IMR-90 (cell line): ENCODE results near the gene FNDC10. TPM values are rescaled to one million over a fixed set of nuclear protein-coding genes. Genes with fewer than 3 reads are reported as not detected.

Experiments used
- ATAC-seq: fragments of 200-7000 bp; cut with Tn5 transposase; 2 replicates; pipeline ENCODE4 v1.9.1; 2020; ENCODE audit warnings: low read depth, mild to moderate bottlenecking, moderate library complexity
- BruUV-seq: library from RNA; stranded (reverse); fragments of 400-500 nt; replicated peaks from 2 replicates; lab custom pipeline; 2021; lab: Mats Ljungman, UMichigan
- CTCF ChIA-PET: fragments of 300-600 bp; formaldehyde crosslinking; extraction: SDS; loops from one replicate; lab custom pipeline; 2021; ENCODE audit warnings: antibody characterized with exemption; lab: Yijun Ruan, JAX
- POLR2A ChIA-PET: fragments of 300-600 bp; sonication (Branson Sonifier 250); formaldehyde crosslinking; loops from one replicate; lab custom pipeline; 2022; ENCODE audit warnings: antibody characterized with exemption; ENCODE audit not compliant: unreplicated experiment; lab: Charles Lee
- DNase-seq: peaks from one replicate; pipeline ENCODE4 v3.0.0; 2013
- H2AFZ ChIP-seq: replicated peaks from 2 replicates; pipeline ENCODE3; 2013; ENCODE audit warnings: low read length, mild to moderate bottlenecking; ENCODE audit not compliant: poor library complexity
- H2AK5ac ChIP-seq: 2 replicates; pipeline ENCODE4 v1.6.1; 2013; ENCODE audit warnings: low read depth, low read length, inconsistent platforms
- H2AK9ac ChIP-seq: replicated peaks from 2 replicates; pipeline ENCODE3; 2013; ENCODE audit warnings: mild to moderate bottlenecking, low read depth, low read length, moderate library complexity; ENCODE audit not compliant: poor library complexity
- H2BK120ac ChIP-seq: 2 replicates; pipeline ENCODE4 v1.6.1; 2013; ENCODE audit warnings: low read depth, low read length, inconsistent platforms
- H2BK15ac ChIP-seq: 3 replicates; pipeline ENCODE4 v1.6.1; 2013; ENCODE audit warnings: low read depth, low read length, inconsistent platforms
- H2BK20ac ChIP-seq: 2 replicates; pipeline ENCODE4 v1.6.1; 2013; ENCODE audit warnings: low read depth, mild to moderate bottlenecking, inconsistent platforms, low read length, moderate library complexity
- H2BK5ac ChIP-seq: 2 replicates; pipeline ENCODE4 v1.6.1; 2013; ENCODE audit warnings: mild to moderate bottlenecking, low read depth, low read length, inconsistent platforms; ENCODE audit not compliant: poor library complexity, severe bottlenecking
- H3K14ac ChIP-seq: replicated peaks from 2 replicates; pipeline ENCODE4 v1.6.1; 2013; ENCODE audit warnings: low read depth, low read length, inconsistent platforms
- H3K18ac ChIP-seq: 2 replicates; pipeline ENCODE4 v1.6.1; 2013; ENCODE audit warnings: low read depth, low read length, control low read depth
- H3K23ac ChIP-seq: 2 replicates; pipeline ENCODE4 v1.6.1; 2013; ENCODE audit warnings: low read depth, low read length, inconsistent platforms
- H3K27ac ChIP-seq: 2 replicates; pipeline ENCODE4 v1.5.1; 2013; ENCODE audit warnings: mild to moderate bottlenecking, control low read depth, low read length; ENCODE audit not compliant: insufficient read depth
- H3K27me3 ChIP-seq: 2 replicates; pipeline ENCODE4 v1.6.1; 2013; ENCODE audit warnings: low read length; ENCODE audit not compliant: control insufficient read depth, insufficient read depth
- H3K36me3 ChIP-seq: 2 replicates; pipeline ENCODE4 v1.6.1; 2013; ENCODE audit warnings: low read length, mixed read lengths; ENCODE audit not compliant: control insufficient read depth, insufficient read depth
- H3K4ac ChIP-seq: 2 replicates; pipeline ENCODE4 v1.6.1; 2013; ENCODE audit warnings: low read depth, low read length, inconsistent platforms
- H3K4me1 ChIP-seq: 2 replicates; pipeline ENCODE4 v1.6.1; 2013; ENCODE audit warnings: low read length, mixed read lengths; ENCODE audit not compliant: control insufficient read depth, insufficient read depth
- H3K4me2 ChIP-seq: 2 replicates; pipeline ENCODE4 v1.6.1; 2013; ENCODE audit warnings: low read depth, mild to moderate bottlenecking, control low read depth, low read length, moderate library complexity
- H3K4me3 ChIP-seq: 2 replicates; pipeline ENCODE4 v1.5.1; 2013; ENCODE audit warnings: low read depth, mild to moderate bottlenecking, control low read depth, low read length, moderate library complexity; ENCODE audit not compliant: insufficient read depth
- H3K56ac ChIP-seq: 2 replicates; pipeline ENCODE4 v1.6.1; 2013; ENCODE audit warnings: low read length, inconsistent platforms; ENCODE audit not compliant: insufficient read depth; ENCODE audit errors: extremely low read depth
- H3K79me1 ChIP-seq, 2 experiments: 2 replicates each; pipeline ENCODE4 v1.6.1; 2013; ENCODE audit warnings: low read length in 2 of 2, inconsistent platforms in 1 of 2, low read depth in 1 of 2
- H3K9ac ChIP-seq: 2 replicates; pipeline ENCODE4 v1.6.1; 2013; ENCODE audit warnings: low read depth, low read length, control low read depth
- H3K9me1 ChIP-seq: 2 replicates; pipeline ENCODE4 v1.6.1; 2013; ENCODE audit warnings: low read length, inconsistent platforms; ENCODE audit not compliant: insufficient read depth
- H3K9me3 ChIP-seq: 2 replicates; pipeline ENCODE4 v1.6.1; 2013; ENCODE audit warnings: low read length; ENCODE audit not compliant: control insufficient read depth, insufficient read depth
- H4K20me1 ChIP-seq: 2 replicates; pipeline ENCODE4 v1.6.1; 2013; ENCODE audit warnings: low read length, inconsistent platforms; ENCODE audit not compliant: insufficient read depth
- H4K5ac ChIP-seq: 2 replicates; pipeline ENCODE4 v1.6.1; 2013; ENCODE audit warnings: mild to moderate bottlenecking, low read depth, low read length, control low read depth
- H4K8ac ChIP-seq, 2 experiments: 2 replicates each; pipeline ENCODE4 v1.6.1; 2013; ENCODE audit warnings: low read depth in 2 of 2, low read length in 2 of 2, control low read depth in 1 of 2, inconsistent platforms in 1 of 2
- H4K91ac ChIP-seq: 2 replicates; pipeline ENCODE4 v1.6.1; 2013; ENCODE audit warnings: low read depth, low read length, inconsistent platforms; ENCODE audit not compliant: insufficient read depth
- BHLHE40 ChIP-seq: fragments of 150-350 bp; IDR thresholded peaks from 2 replicates; pipeline ENCODE4 v1.6.1; 2016; ENCODE audit warnings: mild to moderate bottlenecking, low read depth, low read length
- CHD1 ChIP-seq: IDR thresholded peaks from 2 replicates; pipeline ENCODE4 v1.6.1; 2012; ENCODE audit warnings: low read depth, low read length, improper control_type of control experiment
- CTCF ChIP-seq: conservative IDR thresholded peaks from 2 replicates; pipeline ENCODE4 v1.5.1; 2012; ENCODE audit warnings: mild to moderate bottlenecking, low read depth, low read length, improper control_type of control experiment
- FOS ChIP-seq: fragments of 150-350 bp; IDR thresholded peaks from 2 replicates; pipeline ENCODE4 v1.6.1; 2016; ENCODE audit warnings: low read depth, low read length
- MAFK ChIP-seq: IDR thresholded peaks from 2 replicates; pipeline ENCODE4 v1.6.1; 2012; ENCODE audit warnings: low read depth, low read length, improper control_type of control experiment
- MAZ ChIP-seq: IDR thresholded peaks from 2 replicates; pipeline ENCODE4 v1.6.1; 2012; ENCODE audit warnings: low read depth, mild to moderate bottlenecking, low read length, improper control_type of control experiment, moderate library complexity, borderline replicate concordance
- MXI1 ChIP-seq: IDR thresholded peaks from 2 replicates; pipeline ENCODE4 v1.6.1; 2012; ENCODE audit warnings: low read depth, mild to moderate bottlenecking, low read length, moderate library complexity, borderline replicate concordance
- NFE2L2 ChIP-seq: fragments of 150-350 bp; IDR thresholded peaks from 2 replicates; pipeline ENCODE4 v1.6.1; 2016; ENCODE audit warnings: low read depth, mild to moderate bottlenecking, low read length
- POLR2A ChIP-seq: IDR thresholded peaks from 2 replicates; pipeline ENCODE4 v1.6.1; 2012; ENCODE audit warnings: mild to moderate bottlenecking, low read depth, low read length
- RAD21 ChIP-seq: IDR thresholded peaks from 2 replicates; pipeline ENCODE4 v1.6.1; 2012; ENCODE audit warnings: low read length, improper control_type of control experiment
- RCOR1 ChIP-seq: IDR thresholded peaks from 2 replicates; pipeline ENCODE4 v1.6.1; 2012; ENCODE audit warnings: mild to moderate bottlenecking, low read length, improper control_type of control experiment; ENCODE audit not compliant: insufficient replicate concordance
- RFX5 ChIP-seq: IDR thresholded peaks from 2 replicates; pipeline ENCODE4 v1.8.0; 2012; ENCODE audit warnings: low read depth, mild to moderate bottlenecking, low read length, moderate library complexity
- SMC3 ChIP-seq: fragments of 150-350 bp; IDR thresholded peaks from 2 replicates; pipeline ENCODE4 v1.6.1; 2016; ENCODE audit warnings: low read depth, mild to moderate bottlenecking, antibody characterized with exemption, low read length, moderate library complexity
- USF2 ChIP-seq: fragments of 150-350 bp; IDR thresholded peaks from 2 replicates; pipeline ENCODE4 v1.6.1; 2017; ENCODE audit warnings: mild to moderate bottlenecking, antibody characterized with exemption, low read length, low read depth
- WGBS, 2 experiments: methylation state at CpG; one replicate each; pipeline versions ENCODE4 v1.1.5 to v1.1.7; 2013; ENCODE audit warnings: missing lambda C conversion rate in 2 of 2; ENCODE audit not compliant: insufficient read length in 1 of 2; ENCODE audit errors: extremely low coverage in 2 of 2; 5-methylcytosine and 5-hydroxymethylcytosine counted together
- dilution Hi-C: fragments of 300-500 bp; cut with HindIII; formaldehyde crosslinking; loops from one replicate; pipeline ENCODE4 v1.14.3; 2018; ENCODE audit warnings: low sequenced_read_pairs; ENCODE audit not compliant: unreplicated experiment
- in situ Hi-C: fragments of 300-500 bp; cut with MboI; formaldehyde crosslinking; loops from 3 replicates; pipeline ENCODE4 v1.14.3; 2019; ENCODE audit warnings: low sequenced_read_pairs, inconsistent platforms, mixed read lengths
- intact Hi-C: fragments of 100-400 bp; cut with micrococcal nuclease; formaldehyde crosslinking; loops from 2 replicates; pipeline ENCODE4 v1.10.0; 2022
- polyA plus RNA-seq, 3 experiments: library from polyadenylated mRNA; depleted of rRNA; stranded (reverse); fragments of >200 nt; gene quantifications; 2 replicates each; pipeline ENCODE4 v1.2.3, GENCODE V29; 2012; ENCODE audit warnings: low replicate concordance in 1 of 3
- total RNA-seq: library from RNA; depleted of rRNA; stranded (reverse); fragments of >200 nt; gene quantifications from 2 replicates; pipeline ENCODE4 v1.2.3, GENCODE V29; 2012

The FNDC10 gene
- total and polyA plus RNA-seq, 2 of the 4 experiments (the other 2 are of a cell fraction) = 0.36 to 5.8 TPM

- Histone ChIP-seq H4K20me1 (peaks cover 31% of the 10 kb centered on the region), H2BK15ac (no peak within 1 kb of the TSS), H3K23ac (peak within 1 kb of the TSS; percentile 97), H2BK20ac (no peak within 1 kb of the TSS), H3K79me1 (peaks cover 5 to 24% of the 10 kb centered on the region in 2 experiments; a peak in 2 of 4 replicates), H3K14ac (peak within 1 kb of the TSS; percentile 94), H3K18ac (no peak within 1 kb of the TSS; the same call in 1 of the 2 replicates), H2BK5ac (peak within 1 kb of the TSS; percentile 87), H4K91ac (peak within 1 kb of the TSS; percentile 79), H3K36me3 (peaks cover 8% of the 10 kb centered on the region; the same call in 1 of the 2 replicates), H3K4me2 (peak within 1 kb of the TSS; percentile 91), H3K27ac (peak within 1 kb of the TSS; percentile 92), H4K8ac (peak within 1 kb of the TSS; percentile 98 to 99), H4K5ac (peak within 1 kb of the TSS; percentile 90), H3K4me3 (peak within 1 kb of the TSS; percentile 71), H3K56ac (peak within 1 kb of the TSS; percentile 80), H3K9ac (peak within 1 kb of the TSS; percentile 93), H3K9me3 (no peaks in the 10 kb centered on the region), H2AK9ac (peak within 1 kb of the TSS; percentile 99), H3K27me3 (peaks cover 11% of the 10 kb centered on the region; the same call in 1 of the 2 replicates), H2BK120ac (0 out of 2 replicates have a peak within 1 kb of the TSS, but pooled peaks have one; percentile 9), H2AFZ (peak within 1 kb of the TSS; percentile 96), H3K4ac (peak within 1 kb of the TSS; percentile 93), H3K9me1 (peaks cover 3% of the 10 kb centered on the region), H2AK5ac (peak within 1 kb of the TSS; percentile 90), H3K4me1 (no peaks in the 10 kb centered on the region)
- peak; percentile 92 for DNase-seq
- dilution Hi-C loops = no loop called here
- ATAC-seq = peak; percentile 90
- 0% methylated on average over 70 of the region's 87 CpGs; no CpG with 5 or more reads in 1 of the 2 experiments for WGBS, 2 experiments
- BruUV-seq = no TSS peak
- CTCF ChIA-PET = no interaction called here
- intact Hi-C loops = loop anchor here (5.0 to 10.0 kb wide), 2 partner anchors 82 to 330 kb away; partner anchors contain the start of gene CDK11B
- in situ Hi-C loops = no loop called here
- POLR2A ChIA-PET = no interaction called here
- peak; percentile 63; the same call in 1 of the 2 replicates for TF ChIP-seq MXI1
- no peak for TF ChIP-seq FOS
- no peak for TF ChIP-seq MAFK
- no peak for TF ChIP-seq CHD1
- no peak for TF ChIP-seq RAD21
- 0 out of 2 replicates have a peak, but pooled peaks have one; percentile 7 for TF ChIP-seq BHLHE40
- no peak for TF ChIP-seq CTCF
- no peak for TF ChIP-seq RFX5
- peak; percentile 26; the same call in 1 of the 2 replicates for TF ChIP-seq NFE2L2
- TF ChIP-seq RCOR1 = no peak
- TF ChIP-seq POLR2A = peak; percentile 95
- no peak; the same call in 1 of the 2 replicates for TF ChIP-seq MAZ
- 0 out of 2 replicates have a peak, but pooled peaks have one; percentile 8 for TF ChIP-seq USF2
- TF ChIP-seq SMC3 = no peak
Observed at GRCh38 chr1:1574721-1575537, 25.0 kb downstream of the FNDC10 start, which contains the start of gene SSU72. TSS of gene SSU72 (minus strand) at chr1:1574863. CDS start at chr1:1574557, 306 bp downstream.
